Measurements from ENCODE around the gene PIK3CA. TPM values are rescaled to one million over a fixed set of nuclear protein-coding genes. Genes with fewer than 3 reads are reported as not detected.

The PIK3CA gene
- total RNA-seq, 2 donors from 2014 or later: 6.3 to 11.7 TPM

DNA sequence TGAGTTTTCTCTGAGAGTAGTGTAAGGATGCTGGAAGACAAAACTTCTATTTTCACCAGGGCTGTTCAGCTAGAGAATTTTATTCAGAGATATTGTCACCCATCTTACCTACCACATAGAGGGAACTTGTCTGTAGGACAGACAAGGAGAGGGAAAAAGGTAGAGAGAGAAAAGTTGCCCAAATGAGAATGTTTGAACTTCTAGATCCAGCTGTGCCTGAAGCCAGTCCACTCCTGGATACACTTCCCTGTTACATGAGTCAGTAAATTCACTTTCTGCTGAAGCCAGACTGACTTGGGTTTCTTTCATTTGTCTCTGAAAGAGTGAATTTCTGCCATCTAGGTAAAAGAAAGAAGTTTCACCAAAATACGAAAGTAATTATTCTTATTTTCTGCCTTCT is 130.0 kb downstream of the PIK3CA start:
- Histone ChIP-seq H3K4me1 (no peaks in the 10 kb centered on the region), H3K36me3 (replicated peaks in 1 of 2; ENCODE audit: insufficient read depth in 1 of 2, low read depth in 2 of 2) (no peaks in the 10 kb centered on the region), H3K27me3 (no peaks in the 10 kb centered on the region), H3K27ac (no peak overlapping the region), H3K4me3 (no peak overlapping the region), H3K9me3 (no peaks in the 10 kb centered on the region)
- no peak for ATAC-seq
- WGBS, 2 donors: 86 to 95% methylated on average over 1 of the region's 1 CpG
- intact Hi-C loops (cut with DNase I): no loop called here
- TF ChIP-seq, protein P1, sequence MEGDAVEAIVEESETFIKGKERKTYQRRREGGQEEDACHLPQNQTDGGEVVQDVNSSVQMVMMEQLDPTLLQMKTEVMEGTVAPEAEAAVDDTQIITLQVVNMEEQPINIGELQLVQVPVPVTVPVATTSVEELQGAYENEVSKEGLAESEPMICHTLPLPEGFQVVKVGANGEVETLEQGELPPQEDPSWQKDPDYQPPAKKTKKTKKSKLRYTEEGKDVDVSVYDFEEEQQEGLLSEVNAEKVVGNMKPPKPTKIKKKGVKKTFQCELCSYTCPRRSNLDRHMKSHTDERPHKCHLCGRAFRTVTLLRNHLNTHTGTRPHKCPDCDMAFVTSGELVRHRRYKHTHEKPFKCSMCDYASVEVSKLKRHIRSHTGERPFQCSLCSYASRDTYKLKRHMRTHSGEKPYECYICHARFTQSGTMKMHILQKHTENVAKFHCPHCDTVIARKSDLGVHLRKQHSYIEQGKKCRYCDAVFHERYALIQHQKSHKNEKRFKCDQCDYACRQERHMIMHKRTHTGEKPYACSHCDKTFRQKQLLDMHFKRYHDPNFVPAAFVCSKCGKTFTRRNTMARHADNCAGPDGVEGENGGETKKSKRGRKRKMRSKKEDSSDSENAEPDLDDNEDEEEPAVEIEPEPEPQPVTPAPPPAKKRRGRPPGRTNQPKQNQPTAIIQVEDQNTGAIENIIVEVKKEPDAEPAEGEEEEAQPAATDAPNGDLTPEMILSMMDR (IDR thresholded peaks at IDR 0.05): no peak
- no peak for TF ChIP-seq POLR2A (IDR thresholded peaks at IDR 0.05)
- DNase-seq: no peak

DNA sequence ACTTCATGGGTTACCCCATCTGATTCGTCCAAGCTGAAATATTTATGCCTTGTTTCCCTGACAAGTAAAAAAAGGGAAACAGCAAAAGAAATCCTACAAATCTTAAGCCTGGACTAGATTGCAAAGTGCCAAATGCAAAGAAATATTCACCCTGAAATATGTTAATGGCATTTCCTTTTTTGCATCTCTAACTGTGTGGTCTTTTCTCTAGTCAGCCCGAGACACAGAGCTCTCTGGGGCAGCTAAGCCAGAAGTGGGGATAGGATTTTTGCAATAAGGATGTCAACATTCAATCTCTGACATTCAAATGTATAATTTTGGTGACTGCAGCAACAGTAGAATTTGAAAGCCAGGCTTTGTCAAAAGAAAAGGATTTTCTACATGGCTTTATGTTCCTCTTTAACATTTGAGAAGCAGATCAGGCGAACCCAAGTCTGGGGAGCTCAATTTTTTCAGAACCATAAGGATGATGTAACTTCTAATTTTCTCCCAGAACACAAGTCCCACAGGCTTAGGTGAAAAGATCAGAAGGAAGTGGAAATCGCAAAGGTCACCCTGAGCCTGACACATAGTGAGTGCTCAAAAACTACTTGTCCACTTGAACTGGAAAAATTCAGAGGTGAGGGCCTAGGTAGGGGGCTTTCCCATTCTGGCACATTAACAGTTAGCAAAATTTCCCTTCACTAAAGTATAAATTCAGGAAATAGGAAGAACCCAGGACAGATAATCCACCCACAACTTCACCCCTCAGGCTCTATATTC is 131.0 kb downstream of the PIK3CA start:
- WGBS, 2 donors: 56 to 58% methylated on average over 4 of the region's 4 CpGs
- no peaks in the 10 kb centered on the region for H3K36me3 ChIP-seq (replicated peaks in 1 of 2; ENCODE audit: insufficient read depth in 1 of 2, low read depth in 2 of 2)
- DNase-seq (no peak), ATAC-seq (no peak)
- H3K9me3 ChIP-seq: no peaks in the 10 kb centered on the region
- no peak overlapping the region for H3K4me3 ChIP-seq
- no peaks in the 10 kb centered on the region for H3K27me3 ChIP-seq
- H3K27ac ChIP-seq: no peak overlapping the region
- TF ChIP-seq, protein P1 (IDR thresholded peaks at IDR 0.05): no peak
- TF ChIP-seq POLR2A (IDR thresholded peaks at IDR 0.05): no peak
- intact Hi-C loops (cut with DNase I): no loop called here
- H3K4me1 ChIP-seq: no peaks in the 10 kb centered on the region

DNA sequence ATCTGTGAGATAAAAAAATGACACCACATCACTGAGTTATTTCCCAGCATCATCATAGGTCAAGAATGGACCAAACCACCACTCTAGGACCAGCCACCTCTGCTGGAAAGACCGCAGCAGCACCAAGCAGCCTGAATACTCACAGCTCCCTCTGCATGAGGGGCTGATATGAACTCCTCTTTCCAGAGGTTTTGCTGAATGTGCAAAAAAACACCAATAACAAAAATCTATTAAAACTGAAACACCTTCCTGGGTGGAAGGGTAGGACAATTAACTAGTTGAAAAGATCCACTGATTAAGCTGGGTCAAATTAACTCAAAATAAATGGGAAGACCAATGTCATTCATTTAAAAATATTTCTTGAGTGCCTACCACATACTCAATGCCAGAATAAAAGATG is 131.7 kb downstream of the PIK3CA start:
- intact Hi-C loops (cut with DNase I): no loop called here
- Histone ChIP-seq H3K4me1 (no peaks in the 10 kb centered on the region), H3K27me3 (no peaks in the 10 kb centered on the region), H3K27ac (no peak overlapping the region), H3K9me3 (no peaks in the 10 kb centered on the region), H3K4me3 (no peak overlapping the region), H3K36me3 (replicated peaks in 1 of 2; ENCODE audit: insufficient read depth in 1 of 2, low read depth in 2 of 2) (no peaks in the 10 kb centered on the region)
- DNase-seq: no peak
- TF ChIP-seq, protein P1 (IDR thresholded peaks at IDR 0.05): no peak
- 82 to 88% methylated on average over 1 of the region's 1 CpG for WGBS, 2 donors
- ATAC-seq: no peak

DNA sequence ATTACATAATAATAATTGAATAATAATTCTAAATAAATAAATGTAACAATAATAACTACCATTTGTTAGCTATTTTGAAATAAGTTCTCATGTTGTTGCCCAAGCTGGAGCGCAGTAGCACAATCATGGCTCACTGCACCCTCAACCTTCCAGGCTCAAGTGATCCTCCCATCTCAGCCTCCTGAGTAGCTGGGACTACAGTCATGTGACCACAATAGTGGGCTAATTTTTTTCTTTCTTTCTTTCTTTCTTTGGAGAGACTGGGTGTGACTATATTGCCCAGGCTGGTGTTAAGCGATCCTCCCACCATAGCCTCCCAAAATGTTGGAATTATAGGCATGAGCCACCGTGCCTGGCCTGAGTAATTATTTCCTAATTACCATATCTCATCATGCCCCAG is 133.7 kb downstream of the PIK3CA start:
- H3K4me3 ChIP-seq: no peak overlapping the region
- H3K27me3 ChIP-seq: no peaks in the 10 kb centered on the region
- TF ChIP-seq POLR2A (IDR thresholded peaks at IDR 0.05): no peak
- TF ChIP-seq, protein P1 (IDR thresholded peaks at IDR 0.05): no peak
- H3K27ac ChIP-seq: no peak overlapping the region
- DNase-seq (no peak), ATAC-seq (no peak)
- intact Hi-C loops (cut with DNase I): no loop called here
- no peaks in the 10 kb centered on the region for H3K4me1 ChIP-seq
- WGBS, 2 donors: 85 to 86% methylated on average over 3 of the region's 3 CpGs
- H3K36me3 ChIP-seq (replicated peaks in 1 of 2; ENCODE audit: insufficient read depth in 1 of 2, low read depth in 2 of 2): no peaks in the 10 kb centered on the region
- H3K9me3 ChIP-seq: no peaks in the 10 kb centered on the region

DNA sequence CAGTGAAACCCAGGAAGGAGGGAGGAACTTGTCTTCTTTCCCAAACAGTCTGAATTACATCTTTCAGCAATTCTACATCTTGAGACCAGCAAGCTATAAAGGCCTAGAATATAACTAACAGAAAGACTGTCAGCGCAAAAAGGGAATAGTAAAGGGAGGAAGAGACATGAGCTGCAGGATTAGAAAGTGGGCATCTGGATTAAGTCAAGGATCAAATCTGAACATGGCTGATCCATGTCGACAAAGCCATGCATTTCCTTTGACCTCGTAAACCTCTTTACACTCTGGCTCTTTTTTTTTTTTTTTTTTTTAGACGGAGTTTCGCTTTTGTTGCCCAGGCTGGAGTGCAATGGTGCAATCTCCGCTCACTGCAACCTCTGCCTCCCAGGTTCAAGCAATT is 138.2 kb downstream of the PIK3CA start:
- 80 to 89% methylated on average over 6 of the region's 6 CpGs for WGBS, 2 donors
- TF ChIP-seq, protein P1 (IDR thresholded peaks at IDR 0.05): no peak
- TF ChIP-seq POLR2A (IDR thresholded peaks at IDR 0.05): no peak
- no peaks in the 10 kb centered on the region for H3K27me3 ChIP-seq
- no peak overlapping the region for H3K27ac ChIP-seq
- intact Hi-C loops (cut with DNase I): no loop called here
- ATAC-seq: no peak
- no peaks in the 10 kb centered on the region for H3K4me1 ChIP-seq
- H3K9me3 ChIP-seq: no peaks in the 10 kb centered on the region
- H3K36me3 ChIP-seq (replicated peaks in 1 of 2; ENCODE audit: insufficient read depth in 1 of 2, low read depth in 2 of 2): no peaks in the 10 kb centered on the region
- H3K4me3 ChIP-seq: no peak overlapping the region
- no peak for DNase-seq
